Measurements from ENCODE around the gene ATAD3C.

- no peak for TF ChIP-seq POLR2AphosphoS5 (IDR thresholded peaks at IDR 0.05)
- TF ChIP-seq, protein P1, sequence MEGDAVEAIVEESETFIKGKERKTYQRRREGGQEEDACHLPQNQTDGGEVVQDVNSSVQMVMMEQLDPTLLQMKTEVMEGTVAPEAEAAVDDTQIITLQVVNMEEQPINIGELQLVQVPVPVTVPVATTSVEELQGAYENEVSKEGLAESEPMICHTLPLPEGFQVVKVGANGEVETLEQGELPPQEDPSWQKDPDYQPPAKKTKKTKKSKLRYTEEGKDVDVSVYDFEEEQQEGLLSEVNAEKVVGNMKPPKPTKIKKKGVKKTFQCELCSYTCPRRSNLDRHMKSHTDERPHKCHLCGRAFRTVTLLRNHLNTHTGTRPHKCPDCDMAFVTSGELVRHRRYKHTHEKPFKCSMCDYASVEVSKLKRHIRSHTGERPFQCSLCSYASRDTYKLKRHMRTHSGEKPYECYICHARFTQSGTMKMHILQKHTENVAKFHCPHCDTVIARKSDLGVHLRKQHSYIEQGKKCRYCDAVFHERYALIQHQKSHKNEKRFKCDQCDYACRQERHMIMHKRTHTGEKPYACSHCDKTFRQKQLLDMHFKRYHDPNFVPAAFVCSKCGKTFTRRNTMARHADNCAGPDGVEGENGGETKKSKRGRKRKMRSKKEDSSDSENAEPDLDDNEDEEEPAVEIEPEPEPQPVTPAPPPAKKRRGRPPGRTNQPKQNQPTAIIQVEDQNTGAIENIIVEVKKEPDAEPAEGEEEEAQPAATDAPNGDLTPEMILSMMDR (IDR thresholded peaks at IDR 0.05): no peak
- no peak for TF ChIP-seq POLR2A (IDR thresholded peaks at IDR 0.05)
Observed at GRCh38 chr1:1463312-1463711, 13.8 kb downstream of the ATAD3C start.
